Lower lobe of right lung (tissue), 2 donors: ENCODE results near the gene OPRM1. TPM values are rescaled to one million over a fixed set of nuclear protein-coding genes. Genes with fewer than 3 reads are reported as not detected.
A peak's percentile ranks its signal among the peaks of the same experiment; 100 is the strongest.

Source experiments
- ATAC-seq, 2 donors: fragments of 200-7000 bp; cut with Tn5 transposase; one replicate each; pipeline ENCODE4 v1.9.1; 2020 to 2022; ENCODE audit warnings: mild to moderate bottlenecking in 2 of 2, moderate library complexity in 2 of 2
- DNase-seq: peaks from one replicate; pipeline ENCODE4 v3.0.0-alpha.2; 2020
- H3K27ac ChIP-seq: fragments of 200-600 bp; one replicate; pipeline ENCODE4 v1.8.0; 2022
- H3K27me3 ChIP-seq: fragments of 200-600 bp; one replicate; pipeline ENCODE4 v1.8.0; 2022; ENCODE audit warnings: low read depth
- H3K36me3 ChIP-seq: fragments of 200-600 bp; one replicate; pipeline ENCODE4 v1.8.0; 2022; ENCODE audit warnings: mild to moderate bottlenecking
- H3K4me1 ChIP-seq: fragments of 200-600 bp; one replicate; pipeline ENCODE4 v1.8.0; 2022
- H3K4me3 ChIP-seq: fragments of 200-600 bp; one replicate; pipeline ENCODE4 v1.8.0; 2022; ENCODE audit warnings: mild to moderate bottlenecking
- H3K9me3 ChIP-seq: fragments of 200-600 bp; one replicate; pipeline ENCODE4 v1.8.0; 2022
- CTCF ChIP-seq: fragments of 200-600 bp; IDR thresholded peaks from one replicate; pipeline ENCODE4 v1.8.0; 2022; ENCODE audit warnings: antibody characterized with exemption, mild to moderate bottlenecking
- intact Hi-C: fragments of 100-400 bp; cut with DNase I; formaldehyde crosslinking; loops from one replicate; pipeline ENCODE4 v1.11.0; 2022
- total RNA-seq: library from RNA; stranded (reverse); fragmentation: NEBNext Ultra II Directional; extraction: Animal tissue kit (Norgen Biotek cat#: 25700); gene quantifications from one replicate; pipeline ENCODE4 v1.2.1, GENCODE V29; 2021
- donor health status: DM: no; HTN: yes; CAD: no; lungs with severe emphysema.

The OPRM1 gene
- total RNA-seq, 1 donor from 2014 or later, result not detected

GRCh38 chr6:154245506-154245905, 206.5 kb downstream of the OPRM1 start:
- intact Hi-C loops, result no loop called here
- H3K9me3 ChIP-seq, result no peaks in the 10 kb centered on the region
- no peaks in the 10 kb centered on the region for H3K27me3 ChIP-seq
- TF ChIP-seq CTCF, result no peak
- H3K4me3 ChIP-seq, result peak overlapping the region; percentile 44
- H3K27ac ChIP-seq, result peak overlapping the region; percentile 34
- ATAC-seq (peak; percentile 39 to 45), DNase-seq (no peak)
- peaks cover 11% of the 10 kb centered on the region for H3K4me1 ChIP-seq
- H3K36me3 ChIP-seq, result no peaks in the 10 kb centered on the region

- Histone ChIP-seq H3K4me3 (peak overlapping the region; percentile 44), H3K27me3 (no peaks in the 10 kb centered on the region), H3K36me3 (no peaks in the 10 kb centered on the region), H3K9me3 (no peaks in the 10 kb centered on the region), H3K4me1 (peaks cover 11% of the 10 kb centered on the region), H3K27ac (peak overlapping the region; percentile 34)
- DNase-seq (no peak), ATAC-seq (no peak)
- no peak for TF ChIP-seq CTCF
- intact Hi-C loops, result no loop called here
Observed at GRCh38 chr6:154246723-154247118, 207.7 kb downstream of the OPRM1 start.

GRCh38 chr6:154247119-154247861, 208.2 kb downstream of the OPRM1 start:
- Histone ChIP-seq H3K27me3 (no peaks in the 10 kb centered on the region), H3K27ac (peak overlapping the region; percentile 34), H3K4me1 (peaks cover 11% of the 10 kb centered on the region), H3K36me3 (no peaks in the 10 kb centered on the region), H3K4me3 (peak overlapping the region; percentile 44), H3K9me3 (no peaks in the 10 kb centered on the region)
- TF ChIP-seq CTCF, result no peak
- no peak for DNase-seq
- intact Hi-C loops, result no loop called here
- ATAC-seq, result peak; percentile 29 to 56

GRCh38 chr6:154249499-154250298, 210.7 kb downstream of the OPRM1 start:
- no peaks in the 10 kb centered on the region for H3K27me3 ChIP-seq
- no peak overlapping the region for H3K4me3 ChIP-seq
- no peak for TF ChIP-seq CTCF
- H3K4me1 ChIP-seq, result peaks cover 6% of the 10 kb centered on the region
- H3K36me3 ChIP-seq, result no peaks in the 10 kb centered on the region
- ATAC-seq (peak in 1 of 2 donors; percentile 18), DNase-seq (no peak)
- H3K27ac ChIP-seq, result peak overlapping the region; percentile 44
- H3K9me3 ChIP-seq, result no peaks in the 10 kb centered on the region
- intact Hi-C loops, result no loop called here

GRCh38 chr6:154251116-154251515, 212.1 kb downstream of the OPRM1 start:
- ATAC-seq (no peak), DNase-seq (no peak)
- intact Hi-C loops, result no loop called here
- Histone ChIP-seq H3K36me3 (no peaks in the 10 kb centered on the region), H3K4me3 (no peak overlapping the region), H3K4me1 (no peaks in the 10 kb centered on the region), H3K27ac (no peak overlapping the region), H3K9me3 (no peaks in the 10 kb centered on the region), H3K27me3 (no peaks in the 10 kb centered on the region)
- no peak for TF ChIP-seq CTCF
